Measurements from ENCODE around the gene SLC22A23. TPM values are rescaled to one million over a fixed set of nuclear protein-coding genes. Genes with fewer than 3 reads are reported as not detected.

Gene SLC22A23
- total and polyA plus RNA-seq, 8 donors, result 4.9 to 27.9 (median 14.2) TPM

- intact Hi-C loops (cut with DNase I), result no loop called here
- no peak overlapping the region for H3K27ac ChIP-seq
- FAIRE-seq, result no peak
- H3K36me3 ChIP-seq, result no peaks in the 10 kb centered on the region
- no peaks in the 10 kb centered on the region for H3K9me3 ChIP-seq
- no peak for ATAC-seq
- WGBS, 2 donors, result 92 to 96% methylated on average over 7 of the region's 7 CpGs
- no peak overlapping the region for H3K4me3 ChIP-seq
- DNase-seq, result no peak
- H3K4me1 ChIP-seq, result peaks cover 0 to 15% (median 0%) of the 10 kb centered on the region in 3 donors
- no peak for TF ChIP-seq CTCF (IDR thresholded peaks at IDR 0.05)
- no peaks in the 10 kb centered on the region for H3K27me3 ChIP-seq
These were observed 142.7 kb downstream of the SLC22A23 start for GRCh38 chr6:3314176-3314575.

GRCh38 chr6:3312604-3313231 lies 144.1 kb downstream of the SLC22A23 start:
- Histone ChIP-seq H3K27me3 (no peaks in the 10 kb centered on the region), H3K36me3 (no peaks in the 10 kb centered on the region), H3K4me3 (no peak overlapping the region), H3K27ac (no peak overlapping the region), H3K4me1 (peaks cover 0 to 18% (median 0%) of the 10 kb centered on the region in 3 donors), H3K9me3 (no peaks in the 10 kb centered on the region)
- no peak for TF ChIP-seq CTCF (IDR thresholded peaks at IDR 0.05)
- intact Hi-C loops (cut with DNase I), result no loop called here
- ATAC-seq (peak in 2 of 4 donors; percentile 17 to 40), DNase-seq (no peak), FAIRE-seq (no peak)
- 86 to 87% methylated on average over 11 of the region's 11 CpGs for WGBS, 2 donors

GRCh38 chr6:3311826-3312225 lies 145.0 kb downstream of the SLC22A23 start:
- Histone ChIP-seq H3K27ac (no peak overlapping the region), H3K27me3 (no peaks in the 10 kb centered on the region), H3K4me3 (no peak overlapping the region), H3K4me1 (peaks cover 0 to 18% (median 0%) of the 10 kb centered on the region in 3 donors), H3K36me3 (no peaks in the 10 kb centered on the region), H3K9me3 (no peaks in the 10 kb centered on the region)
- 96 to 97% methylated on average over 6 of the region's 6 CpGs for WGBS, 2 donors
- no peak for TF ChIP-seq CTCF (IDR thresholded peaks at IDR 0.05)
- intact Hi-C loops (cut with DNase I), result no loop called here
- DNase-seq (no peak), FAIRE-seq (no peak), ATAC-seq (no peak)

GRCh38 chr6:3310703-3311102 lies 146.1 kb downstream of the SLC22A23 start:
- Histone ChIP-seq H3K36me3 (no peaks in the 10 kb centered on the region), H3K4me1 (peaks cover 0 to 18% (median 0%) of the 10 kb centered on the region in 3 donors), H3K9me3 (no peaks in the 10 kb centered on the region), H3K27me3 (no peaks in the 10 kb centered on the region), H3K4me3 (no peak overlapping the region), H3K27ac (peak overlapping the region in 1 of 4 donors; percentile 35)
- DNase-seq (no peak), FAIRE-seq (no peak), ATAC-seq (peak; percentile 47 to 77 (median 70))
- 37 to 41% methylated on average over 9 of the region's 9 CpGs for WGBS, 2 donors
- TF ChIP-seq CTCF (IDR thresholded peaks at IDR 0.05), result no peak
- intact Hi-C loops (cut with DNase I), result no loop called here

GRCh38 chr6:3310051-3310448 lies 146.8 kb downstream of the SLC22A23 start:
- ATAC-seq, result no peak
- Histone ChIP-seq H3K4me1 (peaks cover 0 to 18% (median 0%) of the 10 kb centered on the region in 3 donors), H3K27me3 (no peaks in the 10 kb centered on the region), H3K4me3 (no peak overlapping the region), H3K9me3 (no peaks in the 10 kb centered on the region), H3K36me3 (no peaks in the 10 kb centered on the region), H3K27ac (peak overlapping the region in 2 of 4 donors; percentile 18 to 41)
- 76 to 85% methylated on average over 5 to 6 of the region's 6 CpGs for WGBS, 2 donors
- intact Hi-C loops (cut with DNase I), result no loop called here
- no peak for TF ChIP-seq CTCF (IDR thresholded peaks at IDR 0.05)
- no peak for DNase-seq
- no peak for FAIRE-seq
